ENCODE results near the gene C12orf50.

C12orf50 gene

DNA sequence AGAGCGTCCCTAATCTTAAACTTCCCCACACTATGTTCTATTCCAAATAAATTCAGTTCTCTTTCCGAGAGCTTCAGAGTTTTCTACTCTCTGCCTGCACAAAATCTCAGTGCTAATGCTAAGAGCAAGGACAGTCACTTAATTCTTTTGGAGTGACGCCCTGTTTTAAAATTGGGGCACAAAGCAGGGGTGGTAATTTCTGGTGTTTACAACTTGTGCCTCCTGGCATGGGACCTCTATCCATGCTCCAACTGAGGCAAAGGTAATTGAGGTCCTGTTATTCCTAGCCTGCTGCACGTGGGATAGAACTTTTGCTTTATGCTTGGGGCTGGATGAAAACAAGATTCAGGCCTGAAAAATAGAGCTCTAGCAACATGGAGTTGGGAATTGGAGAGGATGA, 22.9 kb downstream of the C12orf50 start:
- ChIA-PET POLR2A (interaction anchor here (0.6 kb wide), 1 partner anchor 398 kb away, joined by 5 read pairs; no protein-coding TSS in a partner anchor), CTCF (no interaction called here)
- H3K4me3 ChIP-seq (ENCODE audit: low read depth, low read length): no peak overlapping the region
- H3K9me3 ChIP-seq (ENCODE audit: control insufficient read depth, insufficient read depth, low read depth, low read length): no peaks in the 10 kb centered on the region
- H3K36me3 ChIP-seq (ENCODE audit: control insufficient read depth in 2 of 2, insufficient read depth in 1 of 2, low read length in 2 of 2): no peaks in the 10 kb centered on the region
- H3K4me1 ChIP-seq (ENCODE audit: control insufficient read depth, insufficient read depth, low read length): no peaks in the 10 kb centered on the region
- TF ChIP-seq, protein P1, sequence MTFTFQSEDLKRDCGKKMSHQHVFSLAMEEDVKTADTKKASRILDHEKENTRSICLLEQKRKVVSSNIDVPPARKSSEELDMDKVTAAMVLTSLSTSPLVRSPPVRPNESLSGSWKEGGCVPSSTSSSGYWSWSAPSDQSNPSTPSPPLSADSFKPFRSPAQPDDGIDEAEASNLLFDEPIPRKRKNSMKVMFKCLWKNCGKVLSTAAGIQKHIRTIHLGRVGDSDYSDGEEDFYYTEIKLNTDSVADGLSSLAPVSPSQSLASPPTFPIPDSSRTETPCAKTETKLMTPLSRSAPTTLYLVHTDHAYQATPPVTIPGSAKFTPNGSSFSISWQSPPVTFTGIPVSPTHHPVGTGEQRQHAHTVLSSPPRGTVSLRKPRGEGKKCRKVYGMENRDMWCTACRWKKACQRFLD (tag by site-specific recombination; IDR thresholded peaks at IDR 0.05): no peak
- TF ChIP-seq GLI2 (tag by site-specific recombination; IDR thresholded peaks at IDR 0.05; ENCODE audit: borderline replicate concordance, low read depth) (no peak), SCRT2 (tag by site-specific recombination; IDR thresholded peaks at IDR 0.05) (no peak)
- H3K27ac ChIP-seq (ENCODE audit: extremely low read depth, low read depth, low read length): no peak overlapping the region

DNA sequence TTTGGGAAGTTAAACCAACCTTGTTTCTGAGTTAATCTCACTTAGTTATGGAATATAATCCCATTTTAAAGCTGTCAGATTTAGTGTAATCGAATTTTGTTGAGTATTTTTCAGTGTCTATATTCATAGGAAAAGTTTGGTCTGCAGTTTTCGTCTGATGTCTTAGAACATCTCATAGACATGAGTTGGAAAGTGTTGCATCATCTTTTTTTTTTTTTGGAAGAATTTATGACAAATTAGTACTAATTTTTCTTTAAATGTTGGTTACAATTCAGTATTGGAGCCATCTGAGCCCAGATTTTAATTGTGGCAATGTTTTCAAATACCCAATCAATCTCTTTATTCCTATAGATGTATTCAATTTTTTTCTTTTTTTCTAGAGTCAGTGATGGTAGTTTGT, 27.9 kb downstream of the C12orf50 start:
- TF ChIP-seq, protein P2, sequence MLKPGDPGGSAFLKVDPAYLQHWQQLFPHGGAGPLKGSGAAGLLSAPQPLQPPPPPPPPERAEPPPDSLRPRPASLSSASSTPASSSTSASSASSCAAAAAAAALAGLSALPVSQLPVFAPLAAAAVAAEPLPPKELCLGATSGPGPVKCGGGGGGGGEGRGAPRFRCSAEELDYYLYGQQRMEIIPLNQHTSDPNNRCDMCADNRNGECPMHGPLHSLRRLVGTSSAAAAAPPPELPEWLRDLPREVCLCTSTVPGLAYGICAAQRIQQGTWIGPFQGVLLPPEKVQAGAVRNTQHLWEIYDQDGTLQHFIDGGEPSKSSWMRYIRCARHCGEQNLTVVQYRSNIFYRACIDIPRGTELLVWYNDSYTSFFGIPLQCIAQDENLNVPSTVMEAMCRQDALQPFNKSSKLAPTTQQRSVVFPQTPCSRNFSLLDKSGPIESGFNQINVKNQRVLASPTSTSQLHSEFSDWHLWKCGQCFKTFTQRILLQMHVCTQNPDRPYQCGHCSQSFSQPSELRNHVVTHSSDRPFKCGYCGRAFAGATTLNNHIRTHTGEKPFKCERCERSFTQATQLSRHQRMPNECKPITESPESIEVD (tag by site-specific recombination; IDR thresholded peaks at IDR 0.05): no peak
- TF ChIP-seq ZNF248 (tag by site-specific recombination; IDR thresholded peaks at IDR 0.05) (no peak), ZNF792 (tag by site-specific recombination; IDR thresholded peaks at IDR 0.05) (no peak), ZNF112 (tag by site-specific recombination; IDR thresholded peaks at IDR 0.05) (no peak), GFI1B (tag by site-specific recombination; IDR thresholded peaks at IDR 0.05) (no peak), ZNF830 (tag by site-specific recombination; IDR thresholded peaks at IDR 0.05; ENCODE audit: low read depth) (no peak), ZEB2 (tag by site-specific recombination; IDR thresholded peaks at IDR 0.05) (no peak), ZNF670 (tag by site-specific recombination; IDR thresholded peaks at IDR 0.05; ENCODE audit: low read depth) (no peak), ZNF214 (tag by site-specific recombination; IDR thresholded peaks at IDR 0.05; ENCODE audit: borderline replicate concordance) (no peak), YY1 (tag by site-specific recombination; IDR thresholded peaks at IDR 0.05) (no peak), ZBTB8A (tag by site-specific recombination; IDR thresholded peaks at IDR 0.05) (no peak), SP7 (tag by site-specific recombination; IDR thresholded peaks at IDR 0.05) (no peak), ZNF514 (tag by site-specific recombination; IDR thresholded peaks at IDR 0.05) (no peak), ZNF239 (tag by site-specific recombination; IDR thresholded peaks at IDR 0.05) (no peak), ZNF146 (tag by site-specific recombination; IDR thresholded peaks at IDR 0.05) (no peak)
- TF ChIP-seq, protein P3, sequence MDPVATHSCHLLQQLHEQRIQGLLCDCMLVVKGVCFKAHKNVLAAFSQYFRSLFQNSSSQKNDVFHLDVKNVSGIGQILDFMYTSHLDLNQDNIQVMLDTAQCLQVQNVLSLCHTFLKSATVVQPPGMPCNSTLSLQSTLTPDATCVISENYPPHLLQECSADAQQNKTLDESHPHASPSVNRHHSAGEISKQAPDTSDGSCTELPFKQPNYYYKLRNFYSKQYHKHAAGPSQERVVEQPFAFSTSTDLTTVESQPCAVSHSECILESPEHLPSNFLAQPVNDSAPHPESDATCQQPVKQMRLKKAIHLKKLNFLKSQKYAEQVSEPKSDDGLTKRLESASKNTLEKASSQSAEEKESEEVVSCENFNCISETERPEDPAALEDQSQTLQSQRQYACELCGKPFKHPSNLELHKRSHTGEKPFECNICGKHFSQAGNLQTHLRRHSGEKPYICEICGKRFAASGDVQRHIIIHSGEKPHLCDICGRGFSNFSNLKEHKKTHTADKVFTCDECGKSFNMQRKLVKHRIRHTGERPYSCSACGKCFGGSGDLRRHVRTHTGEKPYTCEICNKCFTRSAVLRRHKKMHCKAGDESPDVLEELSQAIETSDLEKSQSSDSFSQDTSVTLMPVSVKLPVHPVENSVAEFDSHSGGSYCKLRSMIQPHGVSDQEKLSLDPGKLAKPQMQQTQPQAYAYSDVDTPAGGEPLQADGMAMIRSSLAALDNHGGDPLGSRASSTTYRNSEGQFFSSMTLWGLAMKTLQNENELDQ (tag by site-specific recombination; IDR thresholded peaks at IDR 0.05; ENCODE audit: low read depth): no peak
- TF ChIP-seq, protein P4, sequence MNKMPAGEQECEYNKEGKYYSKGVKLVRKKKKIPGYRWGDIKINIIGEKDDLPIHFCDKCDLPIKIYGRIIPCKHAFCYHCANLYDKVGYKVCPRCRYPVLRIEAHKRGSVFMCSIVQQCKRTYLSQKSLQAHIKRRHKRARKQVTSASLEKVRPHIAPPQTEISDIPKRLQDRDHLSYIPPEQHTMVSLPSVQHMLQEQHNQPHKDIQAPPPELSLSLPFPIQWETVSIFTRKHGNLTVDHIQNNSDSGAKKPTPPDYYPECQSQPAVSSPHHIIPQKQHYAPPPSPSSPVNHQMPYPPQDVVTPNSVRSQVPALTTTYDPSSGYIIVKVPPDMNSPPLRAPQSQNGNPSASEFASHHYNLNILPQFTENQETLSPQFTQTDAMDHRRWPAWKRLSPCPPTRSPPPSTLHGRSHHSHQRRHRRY (tag by site-specific recombination; IDR thresholded peaks at IDR 0.05): no peak
- TF ChIP-seq, protein P5, sequence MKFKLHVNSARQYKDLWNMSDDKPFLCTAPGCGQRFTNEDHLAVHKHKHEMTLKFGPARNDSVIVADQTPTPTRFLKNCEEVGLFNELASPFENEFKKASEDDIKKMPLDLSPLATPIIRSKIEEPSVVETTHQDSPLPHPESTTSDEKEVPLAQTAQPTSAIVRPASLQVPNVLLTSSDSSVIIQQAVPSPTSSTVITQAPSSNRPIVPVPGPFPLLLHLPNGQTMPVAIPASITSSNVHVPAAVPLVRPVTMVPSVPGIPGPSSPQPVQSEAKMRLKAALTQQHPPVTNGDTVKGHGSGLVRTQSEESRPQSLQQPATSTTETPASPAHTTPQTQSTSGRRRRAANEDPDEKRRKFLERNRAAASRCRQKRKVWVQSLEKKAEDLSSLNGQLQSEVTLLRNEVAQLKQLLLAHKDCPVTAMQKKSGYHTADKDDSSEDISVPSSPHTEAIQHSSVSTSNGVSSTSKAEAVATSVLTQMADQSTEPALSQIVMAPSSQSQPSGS (tag by site-specific recombination; IDR thresholded peaks at IDR 0.05; ENCODE audit: low read depth): no peak
- TF ChIP-seq, protein P6, sequence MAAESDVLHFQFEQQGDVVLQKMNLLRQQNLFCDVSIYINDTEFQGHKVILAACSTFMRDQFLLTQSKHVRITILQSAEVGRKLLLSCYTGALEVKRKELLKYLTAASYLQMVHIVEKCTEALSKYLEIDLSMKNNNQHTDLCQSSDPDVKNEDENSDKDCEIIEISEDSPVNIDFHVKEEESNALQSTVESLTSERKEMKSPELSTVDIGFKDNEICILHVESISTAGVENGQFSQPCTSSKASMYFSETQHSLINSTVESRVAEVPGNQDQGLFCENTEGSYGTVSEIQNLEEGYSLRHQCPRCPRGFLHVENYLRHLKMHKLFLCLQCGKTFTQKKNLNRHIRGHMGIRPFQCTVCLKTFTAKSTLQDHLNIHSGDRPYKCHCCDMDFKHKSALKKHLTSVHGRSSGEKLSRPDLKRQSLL (tag by site-specific recombination; IDR thresholded peaks at IDR 0.05): no peak
- CTCF ChIA-PET: interaction anchor here (0.8 kb wide), 1 partner anchor 49 kb away, joined by 3 read pairs; no protein-coding TSS in a partner anchor
- Histone ChIP-seq H3K9me3 (ENCODE audit: control insufficient read depth, insufficient read depth, low read depth, low read length) (no peaks in the 10 kb centered on the region), H3K4me3 (ENCODE audit: low read depth, low read length) (no peak overlapping the region), H3K27ac (ENCODE audit: extremely low read depth, low read depth, low read length) (no peak overlapping the region), H3K36me3 (ENCODE audit: control insufficient read depth in 2 of 2, insufficient read depth in 1 of 2, low read length in 2 of 2) (no peaks in the 10 kb centered on the region), H3K4me1 (ENCODE audit: control insufficient read depth, insufficient read depth, low read length) (no peaks in the 10 kb centered on the region)
- POLR2A ChIA-PET: no interaction called here
